ENCODE measurements around the gene COLGALT1. TPM values are rescaled to one million over a fixed set of nuclear protein-coding genes. Genes with fewer than 3 reads are reported as not detected.
"Not testable (repeated sequence)": the region's sequence is repeated elsewhere in the genome, so short reads cannot be mapped to it uniquely, and the experiment has no call there.

COLGALT1 gene
- total RNA-seq, 2 experiments from 2014 or later = 36.8 to 37.3 TPM

DNA sequence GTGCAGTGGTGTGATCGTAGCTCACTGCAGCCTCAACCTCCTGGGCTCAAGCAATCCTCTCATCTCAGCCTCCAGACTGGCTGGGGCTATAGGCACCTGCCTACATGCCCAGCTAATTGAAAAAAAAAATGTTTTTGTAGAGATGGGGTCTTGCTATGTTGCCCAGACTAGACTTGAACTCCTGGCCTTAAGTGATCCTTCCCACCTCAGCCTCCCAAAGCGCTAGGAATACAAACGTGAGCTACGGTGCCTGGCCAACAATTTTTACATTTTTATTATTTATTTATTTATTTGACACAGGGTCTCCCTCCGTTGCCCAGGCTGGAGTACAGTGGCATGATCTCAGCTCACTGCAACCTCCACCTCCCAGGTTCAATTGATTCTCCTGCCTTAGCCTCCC is 14.8 kb downstream of the COLGALT1 start:
- peaks cover 31% of the 10 kb centered on the region for H3K36me3 Mint-ChIP-seq (ENCODE audit: low read depth)
- H3K4me3 Mint-ChIP-seq; H3K27me3 Mint-ChIP-seq (ENCODE audit: low read depth); H3K27ac Mint-ChIP-seq; H3K4me1 Mint-ChIP-seq (ENCODE audit: low read depth); intact Hi-C loops (cut with micrococcal nuclease); H3K9me3 Mint-ChIP-seq; DNase-seq: not testable (repeated sequence)
- CTCF ChIA-PET = interaction anchor here (0.7 to 1.5 kb wide), 3 partner anchors 66 to 98 kb away, joined by 3 read pairs; no protein-coding TSS in a partner anchor

DNA sequence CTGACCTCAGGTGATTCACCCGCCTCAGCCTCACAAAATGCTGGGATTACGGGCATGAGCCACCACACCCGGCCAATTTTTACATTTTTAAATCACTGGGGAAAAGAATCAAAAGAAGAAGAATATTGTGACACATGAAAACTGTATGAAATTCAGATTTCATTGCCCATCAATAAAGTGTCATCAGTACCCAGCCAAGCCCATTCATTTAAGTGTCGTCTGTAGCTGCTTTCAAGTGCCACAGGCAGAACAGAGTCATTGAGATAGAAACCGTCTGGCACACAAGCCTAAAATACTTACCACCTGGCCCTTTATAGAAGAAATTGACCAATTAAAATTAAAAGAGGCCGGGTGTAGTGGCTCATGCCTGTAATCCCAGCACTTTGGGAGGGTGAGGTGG is 15.3 kb downstream of the COLGALT1 start:
- H3K27ac Mint-ChIP-seq = no peak overlapping the region
- H3K36me3 Mint-ChIP-seq (ENCODE audit: low read depth) = peaks cover 32% of the 10 kb centered on the region
- H3K27me3 Mint-ChIP-seq (ENCODE audit: low read depth) = no peaks in the 10 kb centered on the region
- DNase-seq = no peak
- intact Hi-C loops (cut with micrococcal nuclease) = no loop called here
- H3K4me3 Mint-ChIP-seq = no peak overlapping the region
- CTCF ChIA-PET = interaction anchor here (0.8 to 1.5 kb wide), 2 partner anchors 65 to 98 kb away, joined by 3 read pairs; no protein-coding TSS in a partner anchor
- no peaks in the 10 kb centered on the region for H3K9me3 Mint-ChIP-seq
- no peaks in the 10 kb centered on the region for H3K4me1 Mint-ChIP-seq (ENCODE audit: low read depth)

DNA sequence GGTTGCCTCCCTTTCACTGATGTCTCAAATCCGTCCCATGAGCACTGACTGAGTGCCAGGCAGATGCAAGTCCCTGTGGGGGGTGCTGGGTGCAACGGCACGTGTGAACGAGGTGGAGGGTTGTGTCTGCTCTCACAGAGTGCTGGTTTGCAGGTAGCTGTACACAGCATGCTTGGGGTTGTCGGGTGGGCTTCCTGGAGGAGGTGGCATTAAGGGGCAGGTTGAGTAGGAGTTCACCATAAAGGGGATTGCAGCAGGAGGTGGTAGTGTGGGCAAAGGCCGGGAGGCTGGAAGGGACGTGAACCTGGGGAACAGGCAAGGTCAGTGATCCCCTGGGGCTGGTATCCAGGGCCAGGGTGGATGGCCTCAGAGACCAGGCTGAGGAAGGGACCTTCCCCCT is 17.2 kb downstream of the COLGALT1 start:
- Mint-ChIP-seq H3K27ac (no peak overlapping the region), H3K4me1 (ENCODE audit: low read depth) (no peaks in the 10 kb centered on the region), H3K9me3 (no peaks in the 10 kb centered on the region), H3K4me3 (no peak overlapping the region), H3K27me3 (ENCODE audit: low read depth) (no peaks in the 10 kb centered on the region), H3K36me3 (ENCODE audit: low read depth) (peaks cover 36% of the 10 kb centered on the region)
- intact Hi-C loops (cut with micrococcal nuclease) = no loop called here
- no peak for DNase-seq
- CTCF ChIA-PET = interaction anchor here (0.6 to 3.3 kb wide), 10 partner anchors 9 to 492 kb away, joined by 3 to 18 read pairs (median 5); no protein-coding TSS in a partner anchor

DNA sequence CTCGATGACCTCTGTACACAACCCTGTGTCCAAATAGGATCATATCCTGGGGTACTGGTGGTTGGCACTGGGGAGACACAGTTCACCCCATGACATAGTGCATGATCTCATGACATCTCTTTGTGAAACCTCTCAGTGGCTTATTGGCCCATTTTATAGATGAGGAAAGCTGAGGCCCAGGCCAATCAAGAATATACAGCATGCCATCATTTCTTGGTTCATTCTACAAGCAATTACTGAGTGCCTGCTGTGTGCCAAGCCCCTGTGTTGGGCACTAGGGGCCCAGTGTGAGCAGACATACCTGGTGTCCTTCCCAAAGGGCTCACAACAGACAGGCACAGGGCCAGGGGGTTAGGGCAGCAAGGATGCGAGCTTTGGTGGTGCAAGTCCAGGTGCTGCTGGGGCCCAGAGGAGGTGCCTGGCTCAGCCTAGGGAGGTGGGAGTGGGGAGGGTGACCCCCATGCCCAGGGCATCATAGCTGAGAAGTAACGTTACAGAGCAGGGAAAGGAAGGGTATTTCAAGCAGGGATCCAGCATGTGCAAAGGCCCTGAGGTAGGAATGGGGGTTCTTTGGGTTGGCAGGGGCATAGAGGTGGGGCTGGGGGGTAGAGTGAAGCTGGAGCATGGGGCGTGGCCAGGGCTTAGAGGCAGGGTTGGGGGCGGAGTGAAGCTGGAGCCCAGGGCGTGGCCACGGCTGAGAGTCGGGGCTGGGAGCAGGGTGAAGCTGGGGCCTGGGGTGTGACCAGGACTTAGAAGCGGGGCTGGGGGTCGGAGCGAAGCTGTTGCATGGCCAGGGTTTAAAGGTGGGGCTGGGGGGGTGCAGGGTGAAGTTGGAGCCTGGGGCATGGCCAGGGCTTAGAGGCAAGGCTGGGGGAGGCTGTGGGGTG is 20.7 kb downstream of the COLGALT1 start:
- CTCF ChIA-PET = interaction anchor here (0.6 to 3.3 kb wide), 7 partner anchors 13 to 310 kb away, joined by 3 to 18 read pairs (median 3); no protein-coding TSS in a partner anchor

DNA sequence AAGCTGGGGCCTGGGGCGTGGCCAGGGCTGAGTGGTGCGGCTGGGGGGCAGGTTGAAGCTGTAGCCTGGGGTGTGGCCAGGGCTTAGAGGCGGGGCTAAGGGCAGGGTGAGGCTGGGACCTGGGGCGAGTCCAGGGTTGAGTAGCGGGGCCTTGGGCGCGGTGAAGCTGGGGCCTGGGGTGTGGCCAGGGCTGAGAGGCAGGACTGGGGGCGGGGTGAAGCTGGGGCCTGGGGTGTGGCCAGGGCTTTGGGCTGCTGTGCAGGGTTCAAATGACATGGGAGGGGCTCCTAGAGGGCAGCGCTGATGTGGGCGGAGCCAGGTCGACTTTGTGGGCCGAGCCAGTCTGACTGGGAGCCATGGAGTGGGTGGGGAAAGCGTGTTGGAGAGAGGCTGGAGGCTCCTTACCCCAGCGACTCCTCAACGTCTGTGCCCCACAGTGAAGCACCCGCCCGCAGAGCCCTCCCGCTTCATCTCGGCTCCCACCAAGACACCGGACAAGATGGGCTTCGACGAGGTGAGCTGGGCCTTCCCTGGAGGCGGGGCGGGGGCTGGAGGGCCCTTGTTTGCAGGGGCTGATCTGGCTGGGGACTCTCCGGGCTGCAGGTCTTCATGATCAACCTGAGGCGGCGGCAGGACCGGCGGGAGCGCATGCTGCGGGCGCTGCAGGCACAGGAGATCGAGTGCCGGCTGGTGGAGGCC is 21.5 kb downstream of the COLGALT1 start:
- peak; percentile 30 for DNase-seq
- no peak overlapping the region for H3K4me3 Mint-ChIP-seq
- intact Hi-C loops (cut with micrococcal nuclease) = no loop called here
- CTCF ChIA-PET = interaction anchor here (0.9 kb wide), 1 partner anchor 29 kb away, joined by 3 read pairs; no protein-coding TSS in a partner anchor
- no peaks in the 10 kb centered on the region for H3K9me3 Mint-ChIP-seq
- no peaks in the 10 kb centered on the region for H3K27me3 Mint-ChIP-seq (ENCODE audit: low read depth)
- no peak overlapping the region for H3K27ac Mint-ChIP-seq
- H3K36me3 Mint-ChIP-seq (ENCODE audit: low read depth) = peaks cover 45% of the 10 kb centered on the region
- H3K4me1 Mint-ChIP-seq (ENCODE audit: low read depth) = no peaks in the 10 kb centered on the region

More for the DNA sequence above, 20.7 kb downstream of the COLGALT1 start:
- Mint-ChIP-seq H3K36me3 (ENCODE audit: low read depth) (peaks cover 44% of the 10 kb centered on the region), H3K27me3 (ENCODE audit: low read depth) (no peaks in the 10 kb centered on the region), H3K4me3 (no peak overlapping the region), H3K27ac (no peak overlapping the region), H3K9me3 (no peaks in the 10 kb centered on the region), H3K4me1 (ENCODE audit: low read depth) (no peaks in the 10 kb centered on the region)
- intact Hi-C loops (cut with micrococcal nuclease) = loop anchor here (2.0 kb wide), 1 partner anchor 123 kb away; no protein-coding TSS in a partner anchor
- DNase-seq = no peak

DNA sequence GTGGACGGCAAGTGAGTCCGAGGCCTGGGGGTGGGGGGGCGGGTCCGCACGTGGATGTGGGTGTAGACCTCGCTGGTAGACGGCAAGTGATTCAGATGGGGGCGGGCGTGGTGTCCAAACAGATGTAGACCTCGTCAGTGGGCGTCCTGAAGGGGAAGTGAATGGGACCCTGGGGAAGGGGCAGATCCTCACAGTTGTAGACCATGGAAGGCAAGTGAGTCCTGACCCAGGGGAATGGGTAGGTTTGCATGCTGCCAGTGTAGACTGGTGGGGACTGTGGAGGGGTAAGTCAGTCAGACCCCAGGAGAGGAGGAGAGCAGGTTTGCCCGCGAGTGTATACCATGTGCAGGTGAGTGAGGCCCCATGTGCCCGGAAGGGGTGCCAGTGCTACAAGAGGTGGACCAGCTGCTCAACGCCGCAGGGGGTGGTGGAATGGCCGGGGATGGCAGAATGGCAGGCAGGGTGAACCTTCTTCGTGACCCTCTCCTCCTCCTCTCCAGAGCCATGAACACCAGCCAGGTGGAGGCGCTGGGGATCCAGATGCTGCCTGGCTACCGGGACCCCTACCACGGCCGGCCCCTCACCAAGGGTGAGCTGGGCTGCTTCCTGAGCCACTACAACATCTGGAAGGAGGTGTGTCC is 22.1 kb downstream of the COLGALT1 start:
- no peaks in the 10 kb centered on the region for H3K4me1 Mint-ChIP-seq (ENCODE audit: low read depth)
- H3K36me3 Mint-ChIP-seq (ENCODE audit: low read depth) = peaks cover 46% of the 10 kb centered on the region
- intact Hi-C loops (cut with micrococcal nuclease) = no loop called here
- CTCF ChIA-PET = no interaction called here
- no peaks in the 10 kb centered on the region for H3K9me3 Mint-ChIP-seq
- no peak overlapping the region for H3K27ac Mint-ChIP-seq
- no peak for DNase-seq
- H3K4me3 Mint-ChIP-seq = no peak overlapping the region
- no peaks in the 10 kb centered on the region for H3K27me3 Mint-ChIP-seq (ENCODE audit: low read depth)

DNA sequence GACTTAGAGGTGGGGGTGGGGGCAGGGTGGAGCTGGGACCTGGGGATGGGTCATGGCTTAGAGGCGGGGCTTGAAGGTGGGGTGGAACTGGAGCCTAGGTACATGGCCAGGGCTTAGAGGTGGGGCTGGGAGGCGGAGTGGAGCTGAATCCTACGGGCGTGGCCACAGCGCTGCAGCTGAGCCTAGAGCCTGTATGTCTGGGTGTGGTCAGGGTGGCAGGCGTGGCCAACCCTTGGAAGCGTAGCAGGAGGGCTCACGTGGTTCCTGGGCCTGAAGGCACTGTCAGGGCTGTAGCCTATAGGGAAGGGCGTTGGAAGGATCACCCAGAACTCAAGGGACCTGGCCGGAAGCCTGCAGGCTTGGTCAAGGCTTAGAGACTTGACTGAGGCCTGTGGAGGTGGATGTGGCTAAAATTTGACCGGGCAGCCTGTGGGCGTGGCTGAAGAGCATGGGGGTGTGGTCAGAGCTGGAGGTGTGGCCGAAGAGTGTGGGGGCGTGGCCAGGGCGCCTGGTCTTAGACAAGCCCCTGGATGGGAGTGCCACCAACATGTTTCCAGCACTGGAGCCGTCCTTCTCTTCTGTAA is 24.3 kb downstream of the COLGALT1 start:
- intact Hi-C loops (cut with micrococcal nuclease) = no loop called here
- H3K9me3 Mint-ChIP-seq = no peaks in the 10 kb centered on the region
- H3K27me3 Mint-ChIP-seq (ENCODE audit: low read depth) = no peaks in the 10 kb centered on the region
- CTCF ChIA-PET = interaction anchor here (0.7 to 1.1 kb wide), 2 partner anchors 60 to 83 kb away, joined by 3 to 5 read pairs; no protein-coding TSS in a partner anchor
- no peak overlapping the region for H3K27ac Mint-ChIP-seq
- peaks cover 37% of the 10 kb centered on the region for H3K36me3 Mint-ChIP-seq (ENCODE audit: low read depth)
- no peak for DNase-seq
- no peaks in the 10 kb centered on the region for H3K4me1 Mint-ChIP-seq (ENCODE audit: low read depth)
- H3K4me3 Mint-ChIP-seq = no peak overlapping the region

DNA sequence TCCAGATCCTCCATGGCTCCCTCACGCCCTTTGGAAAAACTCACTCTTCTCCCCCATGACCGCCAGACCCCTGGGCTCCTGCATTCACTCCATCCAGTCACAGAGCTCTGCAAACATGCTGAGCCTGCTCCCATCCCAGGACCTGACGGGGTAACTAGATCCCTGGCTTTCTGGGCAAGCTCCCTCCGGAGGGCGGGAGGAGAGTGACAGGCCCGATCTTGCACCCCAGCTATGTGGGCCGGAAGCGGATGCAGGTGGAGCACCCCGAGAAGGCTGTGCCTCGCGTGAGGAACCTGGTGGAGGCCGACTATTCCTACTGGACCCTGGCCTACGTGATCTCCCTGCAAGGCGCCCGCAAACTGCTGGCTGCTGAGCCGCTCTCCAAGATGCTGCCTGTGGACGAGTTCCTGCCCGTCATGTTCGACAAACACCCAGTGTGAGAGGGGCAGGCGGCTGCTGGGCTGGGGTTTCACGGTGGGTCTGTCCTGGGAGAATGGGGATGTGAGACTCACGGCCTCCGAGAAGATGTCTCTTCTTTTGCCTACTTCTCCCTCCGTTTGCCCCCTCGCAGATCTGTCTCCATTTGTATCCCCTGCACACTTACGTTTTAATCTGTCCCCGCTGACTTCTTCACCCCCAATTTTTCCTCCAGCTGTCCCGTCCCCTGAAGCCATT is 25.2 kb downstream of the COLGALT1 start:
- Mint-ChIP-seq H3K4me1 (ENCODE audit: low read depth) (no peaks in the 10 kb centered on the region), H3K36me3 (ENCODE audit: low read depth) (peaks cover 37% of the 10 kb centered on the region), H3K9me3 (no peaks in the 10 kb centered on the region), H3K4me3 (no peak overlapping the region), H3K27ac (no peak overlapping the region), H3K27me3 (ENCODE audit: low read depth) (no peaks in the 10 kb centered on the region)
- DNase-seq = no peak
- CTCF ChIA-PET = interaction anchor here (1.1 kb wide), 1 partner anchor 84 kb away, joined by 5 read pairs; no protein-coding TSS in a partner anchor
- intact Hi-C loops (cut with micrococcal nuclease) = no loop called here

DNA sequence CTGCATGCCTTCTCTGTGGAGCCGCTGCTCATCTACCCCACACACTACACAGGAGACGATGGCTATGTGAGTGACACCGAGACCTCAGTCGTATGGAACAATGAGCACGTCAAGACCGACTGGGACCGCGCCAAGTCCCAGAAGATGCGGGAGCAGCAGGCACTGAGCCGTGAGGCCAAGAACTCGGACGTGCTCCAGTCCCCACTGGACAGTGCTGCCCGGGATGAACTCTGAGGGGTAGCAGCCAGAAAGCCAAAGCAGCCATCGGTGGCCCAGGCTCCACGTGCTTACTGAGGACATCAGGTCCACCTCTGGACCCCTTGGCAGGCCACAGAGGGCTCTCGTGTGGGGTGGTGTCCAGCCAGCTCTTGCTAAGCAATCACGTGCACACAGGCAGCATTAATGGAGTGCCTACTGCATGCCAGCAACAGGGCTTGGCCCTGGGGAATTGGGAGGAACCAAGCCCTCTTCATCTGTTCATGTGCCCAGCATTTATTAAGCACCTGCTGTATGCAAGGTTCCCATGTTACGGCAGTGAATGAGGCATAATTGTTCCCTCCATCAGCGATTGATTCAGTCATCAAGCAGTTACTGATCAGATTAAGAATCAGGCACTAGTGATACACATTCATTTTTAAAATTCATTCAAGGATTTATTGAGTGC is 25.9 kb downstream of the COLGALT1 start:
- Mint-ChIP-seq H3K27me3 (ENCODE audit: low read depth) (no peaks in the 10 kb centered on the region), H3K36me3 (ENCODE audit: low read depth) (peaks cover 32% of the 10 kb centered on the region), H3K4me3 (no peak overlapping the region), H3K4me1 (ENCODE audit: low read depth) (no peaks in the 10 kb centered on the region), H3K9me3 (no peaks in the 10 kb centered on the region), H3K27ac (no peak overlapping the region)
- no peak for DNase-seq
- CTCF ChIA-PET = no interaction called here
- intact Hi-C loops (cut with micrococcal nuclease) = no loop called here

DNA sequence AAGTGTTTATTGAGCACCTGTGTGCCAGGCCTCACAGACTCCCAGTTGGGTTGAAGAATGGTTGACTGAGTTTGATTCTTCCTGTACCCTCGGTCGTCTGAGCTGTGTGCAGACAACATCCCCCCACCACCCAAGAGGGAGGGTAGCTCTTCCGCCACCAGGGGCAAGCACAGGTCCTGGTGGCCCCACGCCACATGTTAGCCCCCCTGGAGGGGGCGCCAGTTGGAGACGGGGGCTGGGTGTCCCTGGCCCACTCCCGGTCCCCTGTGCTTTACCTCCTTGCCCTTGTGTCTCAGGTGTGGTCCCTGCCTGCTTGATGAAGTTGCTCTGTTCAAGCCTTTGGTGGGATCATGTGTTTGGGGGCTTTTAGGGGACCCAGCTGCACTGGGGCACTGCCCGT is 27.2 kb downstream of the COLGALT1 start:
- no peaks in the 10 kb centered on the region for H3K9me3 Mint-ChIP-seq
- H3K27ac Mint-ChIP-seq = no peak overlapping the region
- no peaks in the 10 kb centered on the region for H3K27me3 Mint-ChIP-seq (ENCODE audit: low read depth)
- H3K4me1 Mint-ChIP-seq (ENCODE audit: low read depth) = no peaks in the 10 kb centered on the region
- CTCF ChIA-PET = no interaction called here
- DNase-seq = no peak
- peaks cover 29% of the 10 kb centered on the region for H3K36me3 Mint-ChIP-seq (ENCODE audit: low read depth)
- intact Hi-C loops (cut with micrococcal nuclease) = no loop called here
- H3K4me3 Mint-ChIP-seq = no peak overlapping the region

DNA sequence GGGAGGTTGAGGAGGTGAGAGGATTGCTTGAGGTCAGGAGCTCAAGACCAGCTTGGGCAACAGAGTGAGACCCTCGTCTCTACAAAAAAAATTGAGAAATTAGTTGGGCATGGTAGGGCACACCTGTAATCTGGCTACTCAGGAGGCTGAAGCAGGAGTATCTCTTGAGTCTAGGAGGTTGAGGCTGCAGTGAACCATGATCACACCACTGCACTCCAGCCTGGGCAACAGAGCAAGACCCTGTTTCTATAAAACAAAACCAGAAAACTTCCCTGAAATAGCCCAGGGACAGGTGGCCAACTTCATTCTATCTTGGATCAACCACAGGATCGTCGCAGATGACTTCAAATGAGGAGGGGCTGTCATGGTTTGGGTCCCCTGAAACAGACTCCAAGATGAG is 28.7 kb downstream of the COLGALT1 start:
- Mint-ChIP-seq H3K4me1 (ENCODE audit: low read depth) (no peaks in the 10 kb centered on the region), H3K27me3 (ENCODE audit: low read depth) (no peaks in the 10 kb centered on the region), H3K9me3 (no peaks in the 10 kb centered on the region), H3K4me3 (no peak overlapping the region), H3K27ac (no peak overlapping the region), H3K36me3 (ENCODE audit: low read depth) (peaks cover 23% of the 10 kb centered on the region)
- intact Hi-C loops (cut with micrococcal nuclease) = no loop called here
- CTCF ChIA-PET = interaction anchor here (1.0 kb wide), 1 partner anchor 10 kb away, joined by 3 read pairs; no protein-coding TSS in a partner anchor
- DNase-seq = no peak
